SK-N-SH treated with all-trans-retinoic acid at 6 μM for 48 hours (cell line): ENCODE data around the gene DEGS2.

Experiments used
- ATAC-seq: fragments of 200-7000 bp; cut with Tn5 transposase; 3 replicates; pipeline ENCODE4 v1.9.1; 2020; ENCODE audit warnings: mild to moderate bottlenecking, moderate library complexity
- ARNTL ChIP-seq: fragments of 450-650 bp; formaldehyde crosslinking; IDR thresholded peaks from 2 replicates; pipeline ENCODE4 v1.5.0; 2020; ENCODE audit warnings: low read depth, mild to moderate bottlenecking, moderate library complexity, borderline replicate concordance
- BACH2 ChIP-seq: fragments of 250-450 bp; sonication (Bioruptor Pico); IDR thresholded peaks from 2 replicates; pipeline ENCODE4 v1.9.0; 2021; ENCODE audit warnings: mild to moderate bottlenecking, borderline replicate concordance
- GLIS3 ChIP-seq: fragments of 250-450 bp; sonication (Bioruptor Pico); IDR thresholded peaks from 2 replicates; pipeline ENCODE4 v1.5.0; 2020; ENCODE audit warnings: mild to moderate bottlenecking, moderate library complexity
- ISL1 ChIP-seq: fragments of 250-450 bp; sonication (Bioruptor Pico); IDR thresholded peaks from 2 replicates; pipeline ENCODE4 v2.1.2; 2022; ENCODE audit warnings: mild to moderate bottlenecking, moderate library complexity
- OSR1 ChIP-seq: fragments of 250-450 bp; sonication (Bioruptor Pico); IDR thresholded peaks from 2 replicates; pipeline ENCODE4 v1.8.0; 2022; ENCODE audit warnings: moderate library complexity, mild to moderate bottlenecking, inconsistent platforms
- PPARA ChIP-seq: fragments of 250-450 bp; sonication (Bioruptor Pico); IDR thresholded peaks from 2 replicates; pipeline ENCODE4 v1.5.0; 2020; ENCODE audit warnings: mild to moderate bottlenecking, borderline replicate concordance
- RARB ChIP-seq: fragments of 250-450 bp; sonication (Bioruptor Pico); IDR thresholded peaks from 2 replicates; pipeline ENCODE4 v1.8.0; 2021; ENCODE audit warnings: mild to moderate bottlenecking, moderate library complexity
- SNAI2 ChIP-seq: fragments of 250-450 bp; sonication (Bioruptor Pico); IDR thresholded peaks from 2 replicates; pipeline ENCODE4 v1.5.0; 2020; ENCODE audit warnings: mild to moderate bottlenecking, moderate library complexity
- TCF4 ChIP-seq: fragments of 250-450 bp; sonication (Bioruptor Pico); IDR thresholded peaks from 2 replicates; pipeline ENCODE4 v1.8.0; 2021; ENCODE audit warnings: mild to moderate bottlenecking, moderate library complexity, borderline replicate concordance
- TOX ChIP-seq: fragments of 250-450 bp; sonication (Bioruptor Pico); IDR thresholded peaks from 2 replicates; pipeline ENCODE4 v1.8.0; 2021; ENCODE audit warnings: mild to moderate bottlenecking, moderate library complexity, borderline replicate concordance
- ZFP3 ChIP-seq: fragments of 250-450 bp; sonication (Bioruptor Pico); IDR thresholded peaks from 2 replicates; pipeline ENCODE4 v1.5.0; 2020; ENCODE audit warnings: mild to moderate bottlenecking, moderate library complexity
- ZFP30 ChIP-seq: fragments of 450-650 bp; formaldehyde crosslinking; IDR thresholded peaks from 2 replicates; pipeline ENCODE4 v1.5.0; 2022; ENCODE audit warnings: mild to moderate bottlenecking, moderate library complexity
- ZNF565 ChIP-seq: fragments of 450-650 bp; formaldehyde crosslinking; conservative IDR thresholded peaks from 2 replicates; pipeline ENCODE4 v1.5.0; 2020; ENCODE audit warnings: low read depth, mild to moderate bottlenecking, moderate library complexity
- ZNF70 ChIP-seq: fragments of 450-650 bp; formaldehyde crosslinking; IDR thresholded peaks from 2 replicates; pipeline ENCODE4 v1.5.0; 2020; ENCODE audit warnings: mild to moderate bottlenecking, moderate library complexity
- ZNF8 ChIP-seq: fragments of 450-650 bp; formaldehyde crosslinking; IDR thresholded peaks from 2 replicates; pipeline ENCODE4 v1.5.0; 2020; ENCODE audit warnings: mild to moderate bottlenecking, moderate library complexity
- TF ChIP-seq, protein P1 (sequence below): fragments of 250-450 bp; sonication (Bioruptor Pico); IDR thresholded peaks from 2 replicates; pipeline ENCODE4 v1.5.1; 2020; ENCODE audit warnings: low read depth, mild to moderate bottlenecking, moderate library complexity
- TF ChIP-seq, protein P2 (sequence below): fragments of 250-450 bp; sonication (Bioruptor Pico); IDR thresholded peaks from 2 replicates; pipeline ENCODE4 v1.5.1; 2021; ENCODE audit warnings: mild to moderate bottlenecking, moderate library complexity
- TF ChIP-seq, protein P3 (sequence below): fragments of 250-450 bp; sonication (Bioruptor Pico); IDR thresholded peaks from 2 replicates; pipeline ENCODE4 v1.5.0; 2020; ENCODE audit warnings: mild to moderate bottlenecking, moderate library complexity
- TF ChIP-seq, protein P4 (sequence below): fragments of 250-450 bp; sonication (Bioruptor Pico); IDR thresholded peaks from 2 replicates; pipeline ENCODE4 v1.8.0; 2021; ENCODE audit warnings: low read depth, mild to moderate bottlenecking, moderate library complexity, borderline replicate concordance
- TF ChIP-seq, protein P5 (sequence below): fragments of 250-450 bp; sonication (Bioruptor Pico); IDR thresholded peaks from 2 replicates; pipeline ENCODE4 v1.8.0; 2020; ENCODE audit warnings: mild to moderate bottlenecking, moderate library complexity, borderline replicate concordance

The DEGS2 gene

DNA sequence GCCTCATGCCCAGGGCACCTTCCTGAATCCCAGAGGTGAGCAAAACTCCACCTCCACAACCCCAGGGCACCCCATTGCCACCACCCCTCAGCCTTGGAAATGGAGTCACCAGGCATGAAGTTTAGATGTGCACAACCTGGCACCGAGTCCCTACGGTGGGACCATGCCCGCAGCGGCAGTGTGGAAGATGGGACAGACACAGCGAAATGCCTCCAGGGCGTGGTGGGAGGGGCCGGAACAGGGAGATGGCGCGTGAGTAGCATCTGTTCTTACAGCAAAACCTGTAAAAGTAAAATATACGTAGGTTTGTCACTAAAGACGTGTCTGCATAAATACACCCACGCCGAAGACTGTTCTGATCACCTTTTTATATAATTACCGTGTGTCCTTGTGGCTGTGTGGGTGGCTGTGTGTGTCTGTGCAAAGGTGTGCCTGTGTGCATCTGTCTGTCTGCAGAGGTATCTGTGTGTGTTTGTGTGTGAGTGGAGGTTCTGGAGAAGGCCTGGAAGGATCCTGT, 17.4 kb upstream of the DEGS2 start:
- ATAC-seq = no peak
- TF ChIP-seq ZFP3 (CRISPR knock-in tag) (no peak), ZNF8 (no peak), PPARA (CRISPR knock-in tag) (no peak), ZFP30 (no peak), RARB (CRISPR knock-in tag) (no peak), ZNF70 (no peak), SNAI2 (CRISPR knock-in tag) (no peak), OSR1 (no peak), TCF4 (CRISPR knock-in tag) (no peak), BACH2 (no peak), ZNF565 (CRISPR knock-in tag) (no peak), GLIS3 (no peak), TOX (no peak), ARNTL (CRISPR knock-in tag) (no peak)
- TF ChIP-seq, protein P1, sequence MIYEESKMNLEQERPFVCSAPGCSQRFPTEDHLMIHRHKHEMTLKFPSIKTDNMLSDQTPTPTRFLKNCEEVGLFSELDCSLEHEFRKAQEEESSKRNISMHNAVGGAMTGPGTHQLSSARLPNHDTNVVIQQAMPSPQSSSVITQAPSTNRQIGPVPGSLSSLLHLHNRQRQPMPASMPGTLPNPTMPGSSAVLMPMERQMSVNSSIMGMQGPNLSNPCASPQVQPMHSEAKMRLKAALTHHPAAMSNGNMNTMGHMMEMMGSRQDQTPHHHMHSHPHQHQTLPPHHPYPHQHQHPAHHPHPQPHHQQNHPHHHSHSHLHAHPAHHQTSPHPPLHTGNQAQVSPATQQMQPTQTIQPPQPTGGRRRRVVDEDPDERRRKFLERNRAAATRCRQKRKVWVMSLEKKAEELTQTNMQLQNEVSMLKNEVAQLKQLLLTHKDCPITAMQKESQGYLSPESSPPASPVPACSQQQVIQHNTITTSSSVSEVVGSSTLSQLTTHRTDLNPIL (CRISPR knock-in tag) = no peak
- TF ChIP-seq, protein P2, sequence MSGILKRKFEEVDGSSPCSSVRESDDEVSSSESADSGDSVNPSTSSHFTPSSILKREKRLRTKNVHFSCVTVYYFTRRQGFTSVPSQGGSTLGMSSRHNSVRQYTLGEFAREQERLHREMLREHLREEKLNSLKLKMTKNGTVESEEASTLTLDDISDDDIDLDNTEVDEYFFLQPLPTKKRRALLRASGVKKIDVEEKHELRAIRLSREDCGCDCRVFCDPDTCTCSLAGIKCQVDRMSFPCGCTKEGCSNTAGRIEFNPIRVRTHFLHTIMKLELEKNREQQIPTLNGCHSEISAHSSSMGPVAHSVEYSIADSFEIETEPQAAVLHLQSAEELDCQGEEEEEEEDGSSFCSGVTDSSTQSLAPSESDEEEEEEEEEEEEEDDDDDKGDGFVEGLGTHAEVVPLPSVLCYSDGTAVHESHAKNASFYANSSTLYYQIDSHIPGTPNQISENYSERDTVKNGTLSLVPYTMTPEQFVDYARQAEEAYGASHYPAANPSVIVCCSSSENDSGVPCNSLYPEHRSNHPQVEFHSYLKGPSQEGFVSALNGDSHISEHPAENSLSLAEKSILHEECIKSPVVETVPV (CRISPR knock-in tag) = no peak
- TF ChIP-seq, protein P3, sequence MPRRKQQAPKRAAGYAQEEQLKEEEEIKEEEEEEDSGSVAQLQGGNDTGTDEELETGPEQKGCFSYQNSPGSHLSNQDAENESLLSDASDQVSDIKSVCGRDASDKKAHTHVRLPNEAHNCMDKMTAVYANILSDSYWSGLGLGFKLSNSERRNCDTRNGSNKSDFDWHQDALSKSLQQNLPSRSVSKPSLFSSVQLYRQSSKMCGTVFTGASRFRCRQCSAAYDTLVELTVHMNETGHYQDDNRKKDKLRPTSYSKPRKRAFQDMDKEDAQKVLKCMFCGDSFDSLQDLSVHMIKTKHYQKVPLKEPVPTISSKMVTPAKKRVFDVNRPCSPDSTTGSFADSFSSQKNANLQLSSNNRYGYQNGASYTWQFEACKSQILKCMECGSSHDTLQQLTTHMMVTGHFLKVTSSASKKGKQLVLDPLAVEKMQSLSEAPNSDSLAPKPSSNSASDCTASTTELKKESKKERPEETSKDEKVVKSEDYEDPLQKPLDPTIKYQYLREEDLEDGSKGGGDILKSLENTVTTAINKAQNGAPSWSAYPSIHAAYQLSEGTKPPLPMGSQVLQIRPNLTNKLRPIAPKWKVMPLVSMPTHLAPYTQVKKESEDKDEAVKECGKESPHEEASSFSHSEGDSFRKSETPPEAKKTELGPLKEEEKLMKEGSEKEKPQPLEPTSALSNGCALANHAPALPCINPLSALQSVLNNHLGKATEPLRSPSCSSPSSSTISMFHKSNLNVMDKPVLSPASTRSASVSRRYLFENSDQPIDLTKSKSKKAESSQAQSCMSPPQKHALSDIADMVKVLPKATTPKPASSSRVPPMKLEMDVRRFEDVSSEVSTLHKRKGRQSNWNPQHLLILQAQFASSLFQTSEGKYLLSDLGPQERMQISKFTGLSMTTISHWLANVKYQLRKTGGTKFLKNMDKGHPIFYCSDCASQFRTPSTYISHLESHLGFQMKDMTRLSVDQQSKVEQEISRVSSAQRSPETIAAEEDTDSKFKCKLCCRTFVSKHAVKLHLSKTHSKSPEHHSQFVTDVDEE (CRISPR knock-in tag) = no peak

DNA sequence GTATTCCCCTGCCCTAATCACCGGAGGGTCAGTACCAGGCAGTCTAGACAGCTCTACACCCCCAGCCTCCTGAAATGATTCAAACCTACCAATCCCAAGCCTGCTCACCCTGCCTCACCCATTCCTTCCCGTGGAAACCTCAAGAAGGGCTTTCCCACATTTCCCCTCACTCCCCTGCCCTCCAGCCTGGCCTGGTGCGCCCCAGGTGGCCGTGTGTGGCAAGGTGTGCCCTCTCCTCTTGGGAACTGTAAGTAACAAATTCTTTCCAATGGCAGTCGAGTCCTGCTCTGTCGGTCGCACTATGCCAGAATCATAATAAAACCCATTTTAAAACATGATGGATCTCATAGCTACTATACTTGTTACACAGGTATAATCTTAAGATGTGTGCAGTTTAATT, 13.9 kb upstream of the DEGS2 start:
- ATAC-seq = no peak
- TF ChIP-seq PPARA (CRISPR knock-in tag) (no peak), TCF4 (CRISPR knock-in tag) (no peak), SNAI2 (CRISPR knock-in tag) (no peak), BACH2 (no peak)
- TF ChIP-seq, protein P1 (CRISPR knock-in tag) = no peak
- TF ChIP-seq, protein P4, sequence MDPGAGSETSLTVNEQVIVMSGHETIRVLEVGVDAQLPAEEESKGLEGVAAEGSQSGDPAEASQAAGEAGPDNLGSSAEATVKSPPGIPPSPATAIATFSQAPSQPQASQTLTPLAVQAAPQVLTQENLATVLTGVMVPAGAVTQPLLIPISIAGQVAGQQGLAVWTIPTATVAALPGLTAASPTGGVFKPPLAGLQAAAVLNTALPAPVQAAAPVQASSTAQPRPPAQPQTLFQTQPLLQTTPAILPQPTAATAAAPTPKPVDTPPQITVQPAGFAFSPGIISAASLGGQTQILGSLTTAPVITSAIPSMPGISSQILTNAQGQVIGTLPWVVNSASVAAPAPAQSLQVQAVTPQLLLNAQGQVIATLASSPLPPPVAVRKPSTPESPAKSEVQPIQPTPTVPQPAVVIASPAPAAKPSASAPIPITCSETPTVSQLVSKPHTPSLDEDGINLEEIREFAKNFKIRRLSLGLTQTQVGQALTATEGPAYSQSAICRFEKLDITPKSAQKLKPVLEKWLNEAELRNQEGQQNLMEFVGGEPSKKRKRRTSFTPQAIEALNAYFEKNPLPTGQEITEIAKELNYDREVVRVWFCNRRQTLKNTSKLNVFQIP (CRISPR knock-in tag) = no peak
- TF ChIP-seq, protein P5, sequence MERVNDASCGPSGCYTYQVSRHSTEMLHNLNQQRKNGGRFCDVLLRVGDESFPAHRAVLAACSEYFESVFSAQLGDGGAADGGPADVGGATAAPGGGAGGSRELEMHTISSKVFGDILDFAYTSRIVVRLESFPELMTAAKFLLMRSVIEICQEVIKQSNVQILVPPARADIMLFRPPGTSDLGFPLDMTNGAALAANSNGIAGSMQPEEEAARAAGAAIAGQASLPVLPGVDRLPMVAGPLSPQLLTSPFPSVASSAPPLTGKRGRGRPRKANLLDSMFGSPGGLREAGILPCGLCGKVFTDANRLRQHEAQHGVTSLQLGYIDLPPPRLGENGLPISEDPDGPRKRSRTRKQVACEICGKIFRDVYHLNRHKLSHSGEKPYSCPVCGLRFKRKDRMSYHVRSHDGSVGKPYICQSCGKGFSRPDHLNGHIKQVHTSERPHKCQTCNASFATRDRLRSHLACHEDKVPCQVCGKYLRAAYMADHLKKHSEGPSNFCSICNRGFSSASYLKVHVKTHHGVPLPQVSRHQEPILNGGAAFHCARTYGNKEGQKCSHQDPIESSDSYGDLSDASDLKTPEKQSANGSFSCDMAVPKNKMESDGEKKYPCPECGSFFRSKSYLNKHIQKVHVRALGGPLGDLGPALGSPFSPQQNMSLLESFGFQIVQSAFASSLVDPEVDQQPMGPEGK (CRISPR knock-in tag) = no peak
- TF ChIP-seq, all 23 proteins: peak for 0

DNA sequence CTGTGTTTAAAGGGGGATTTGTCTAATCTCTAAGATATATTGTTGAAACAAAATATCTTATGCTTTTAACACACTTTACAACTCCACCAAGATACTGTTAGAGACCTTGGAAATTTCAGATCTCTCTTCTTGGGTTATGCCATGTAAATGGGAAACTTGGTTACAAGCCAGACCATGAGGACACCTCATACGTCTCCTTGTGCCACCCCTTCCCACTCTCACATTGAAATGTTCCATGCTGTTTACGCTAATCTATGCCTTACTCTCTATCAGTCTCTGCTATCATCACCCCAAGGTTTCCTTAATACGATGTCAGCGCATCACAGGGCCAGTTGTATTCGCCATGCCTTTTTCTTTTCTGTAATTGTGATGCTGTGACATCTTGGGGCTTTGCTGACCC, 13.4 kb upstream of the DEGS2 start:
- TF ChIP-seq TOX = no peak
- no peak for TF ChIP-seq SNAI2 (CRISPR knock-in tag)
- TF ChIP-seq, protein P4 (CRISPR knock-in tag) = no peak
- TF ChIP-seq RARB (CRISPR knock-in tag) = no peak
- no peak for TF ChIP-seq GLIS3
- TF ChIP-seq, protein P2 (CRISPR knock-in tag) = no peak
- TF ChIP-seq ISL1 (CRISPR knock-in tag) = no peak
- TF ChIP-seq ZNF565 (CRISPR knock-in tag) = no peak
- no peak for TF ChIP-seq PPARA (CRISPR knock-in tag)
- TF ChIP-seq ARNTL (CRISPR knock-in tag) = no peak
- no peak for TF ChIP-seq ZFP3 (CRISPR knock-in tag)
- ATAC-seq = no peak
